Activated CD8-positive, alpha-beta memory T cell treated with anti-CD3 and anti-CD28 coated beads, Interleukin-2, amount 50 U/mL, for 24 hours (primary cell): ENCODE data around the gene SLC7A14.

Experiments
- DNase-seq: peaks from one replicate; pipeline ENCODE4 v3.0.0-alpha.2; 2020; ENCODE audit errors: extremely low read depth

SLC7A14 gene

GRCh38 chr3:170585937-170586310 is at the start of gene SLC7A14:
Gene SLC7A14 (minus strand): TSS chr3:170586075. CDS start chr3:170526936, 59,139 bp downstream.
- no peak for DNase-seq

- DNase-seq = no peak
Observed at GRCh38 chr3:170635385-170635735, 49.5 kb upstream of the SLC7A14 start.

- no peak for DNase-seq
Observed at GRCh38 chr3:170634663-170635384, 48.9 kb upstream of the SLC7A14 start.

GRCh38 chr3:170633573-170633972 is 47.7 kb upstream of the SLC7A14 start:
- no peak for DNase-seq

- DNase-seq = no peak
Observed at GRCh38 chr3:170632780-170633179, 46.9 kb upstream of the SLC7A14 start.

GRCh38 chr3:170631755-170632488 is 46.0 kb upstream of the SLC7A14 start:
- DNase-seq = no peak

- no peak for DNase-seq
Observed at GRCh38 chr3:170623524-170623923, 37.6 kb upstream of the SLC7A14 start.

- DNase-seq = no peak
Observed at GRCh38 chr3:170622369-170623159, 36.7 kb upstream of the SLC7A14 start.

GRCh38 chr3:170621256-170621655 is 35.4 kb upstream of the SLC7A14 start:
- DNase-seq = no peak

- DNase-seq = no peak
Observed at GRCh38 chr3:170614214-170614966, 28.5 kb upstream of the SLC7A14 start.

GRCh38 chr3:170611751-170612150 is 25.9 kb upstream of the SLC7A14 start:
- DNase-seq = no peak

GRCh38 chr3:170610321-170610884 is 24.5 kb upstream of the SLC7A14 start:
- DNase-seq = no peak

- no peak for DNase-seq
Observed at GRCh38 chr3:170608475-170608874, 22.6 kb upstream of the SLC7A14 start.

- no peak for DNase-seq
Observed at GRCh38 chr3:170606675-170607074, 20.8 kb upstream of the SLC7A14 start.

- DNase-seq = no peak
Observed at GRCh38 chr3:170605490-170605889, 19.6 kb upstream of the SLC7A14 start.

GRCh38 chr3:170603770-170604510 is 18.1 kb upstream of the SLC7A14 start:
- DNase-seq = no peak

- DNase-seq = no peak
Observed at GRCh38 chr3:170602556-170602955, 16.7 kb upstream of the SLC7A14 start.

- DNase-seq = no peak
Observed at GRCh38 chr3:170600005-170600624, 14.2 kb upstream of the SLC7A14 start.

- DNase-seq = no peak
Observed at GRCh38 chr3:170599091-170599490, 13.2 kb upstream of the SLC7A14 start.

- no peak for DNase-seq
Observed at GRCh38 chr3:170598091-170598502, 12.2 kb upstream of the SLC7A14 start.
